DND-41 (cell line): ENCODE results near the gene PRKCE.

ENCODE experiments used
- CTCF ChIP-seq: IDR thresholded peaks from 2 replicates; pipeline ENCODE4 v1.5.1; 2012; ENCODE audit warnings: borderline replicate concordance, low read length, moderate library complexity, mild to moderate bottlenecking; ENCODE audit not compliant: poor library complexity, severe bottlenecking; ENCODE audit errors: extremely low read depth
- EZH2 ChIP-seq: IDR thresholded peaks from 3 replicates; pipeline ENCODE4 v1.6.1; 2012; ENCODE audit warnings: borderline replicate concordance, low read depth, mild to moderate bottlenecking, moderate library complexity, low read length, inconsistent platforms; ENCODE audit not compliant: severe bottlenecking

- no peak for TF ChIP-seq CTCF
- no peak for TF ChIP-seq EZH2
Observed at GRCh38 chr2:45925636-45926366, 274.3 kb downstream of the PRKCE start.
